ENCODE data around the gene ABCB6. TPM values are rescaled to one million over a fixed set of nuclear protein-coding genes. Genes with fewer than 3 reads are reported as not detected.

ABCB6 gene
- total RNA-seq, 4 donors from 2014 or later, result 8.2 to 31.6 (median 24.7) TPM

GRCh38 chr2:219225350-219225749, 6.6 kb upstream of the ABCB6 start:
- no peak for TF ChIP-seq CTCF (IDR thresholded peaks at IDR 0.05; ENCODE audit: low read depth)

- no peak for TF ChIP-seq CTCF (IDR thresholded peaks at IDR 0.05; ENCODE audit: low read depth)
These were observed 5.3 kb upstream of the ABCB6 start for GRCh38 chr2:219223831-219224610.

- TF ChIP-seq CTCF (IDR thresholded peaks at IDR 0.05; ENCODE audit: low read depth), result no peak
These were observed 3.3 kb upstream of the ABCB6 start for GRCh38 chr2:219221957-219222518.

- TF ChIP-seq CTCF (IDR thresholded peaks at IDR 0.05; ENCODE audit: low read depth), result no peak
These were observed 2.1 kb upstream of the ABCB6 start for GRCh38 chr2:219220652-219221402.

DNA sequence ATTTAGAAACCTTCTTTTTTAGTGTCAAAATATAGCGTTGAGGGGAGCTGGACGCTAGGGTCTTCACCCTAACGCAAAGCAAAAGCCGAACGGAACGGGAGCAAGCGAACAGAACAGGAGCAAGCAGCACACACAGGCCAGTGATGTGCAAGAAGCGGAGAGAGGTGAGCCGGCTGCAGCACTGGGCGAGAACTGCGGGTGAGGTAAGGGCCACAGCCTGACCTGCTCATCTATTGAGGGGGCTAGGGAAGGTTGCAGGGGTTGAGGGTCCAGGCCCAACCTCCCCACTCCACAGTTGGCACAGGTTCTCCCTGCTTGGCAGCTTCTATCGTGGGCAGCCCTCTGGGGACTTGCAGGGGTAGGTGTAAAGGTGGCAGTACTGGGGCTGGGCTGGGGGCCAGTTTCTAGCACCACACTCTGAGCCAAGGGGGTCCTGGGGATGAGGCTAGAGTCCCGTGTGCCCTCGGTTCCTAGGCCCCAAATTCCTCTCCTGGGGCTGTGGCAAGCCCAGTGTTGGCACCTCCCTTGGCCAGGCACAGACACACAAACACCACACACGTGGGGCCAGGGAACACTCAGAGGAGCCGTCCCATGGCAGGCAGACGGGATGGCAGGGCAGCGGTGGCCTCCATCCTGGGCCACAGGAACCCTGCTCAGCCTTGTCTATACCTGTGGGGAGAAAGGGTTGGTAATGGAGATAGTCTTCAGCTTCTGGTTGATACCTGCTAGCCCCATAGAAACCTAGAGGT, 1.2 kb upstream of the ABCB6 start:
- TF ChIP-seq CTCF (IDR thresholded peaks at IDR 0.05; ENCODE audit: low read depth), result no peak

DNA sequence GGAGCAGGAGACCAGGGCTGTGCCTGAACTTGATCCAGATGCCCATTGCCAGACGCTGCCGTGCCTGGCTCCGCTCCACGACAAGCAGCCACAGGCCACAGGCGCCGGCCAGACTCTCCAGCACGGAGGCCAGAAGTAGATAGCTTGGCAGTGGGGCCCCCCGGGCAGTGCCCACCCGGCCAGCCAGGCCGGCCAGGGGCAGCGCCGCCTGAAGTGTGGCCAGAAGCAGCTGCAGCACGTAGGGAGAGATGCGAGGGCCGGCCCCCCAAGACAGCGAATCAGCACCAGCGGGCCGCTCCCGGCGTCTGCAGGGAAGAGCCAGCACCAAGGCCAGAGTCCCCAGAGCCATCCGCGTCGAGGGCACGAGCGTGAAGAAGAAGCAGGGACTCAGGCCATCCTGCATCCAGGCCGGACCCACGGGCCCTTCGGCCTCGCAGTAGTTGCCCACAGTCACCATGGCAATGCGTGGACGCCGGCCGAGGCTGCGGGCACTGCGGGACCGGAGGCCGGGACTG, 484 bp downstream of the ABCB6 start:
- TF ChIP-seq CTCF (IDR thresholded peaks at IDR 0.05; ENCODE audit: low read depth), result no peak

Measured in subcutaneous adipose tissue (tissue), 4 donors.